ENCODE measurements around the gene SRSF8. TPM values are rescaled to one million over a fixed set of nuclear protein-coding genes. Genes with fewer than 3 reads are reported as not detected.

Gene SRSF8
- total RNA-seq, 3 donors from 2014 or later (not counting 1 experiment from before 2014, with no cell fraction given) = 40.0 to 51.8 (median 43.0) TPM

DNA sequence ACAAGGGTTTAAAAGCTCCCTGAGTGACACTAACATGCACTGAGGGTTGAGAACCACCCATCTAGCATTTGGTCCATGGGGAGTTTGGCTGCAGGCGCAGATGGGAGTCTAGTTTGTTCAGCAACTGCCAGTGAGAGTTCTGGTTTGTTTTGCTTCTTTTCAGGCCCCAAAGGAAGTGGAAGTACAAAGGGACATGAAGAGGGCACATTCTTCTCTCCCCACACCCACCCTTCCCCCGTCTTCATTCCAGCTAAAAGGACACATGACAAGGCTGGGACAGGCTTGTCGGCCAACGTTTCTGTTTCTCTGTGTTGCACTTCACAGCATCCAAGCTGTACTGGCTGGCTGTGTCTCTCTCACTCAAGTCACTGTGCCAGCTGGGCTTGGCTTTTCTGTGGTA, 14.7 kb downstream of the SRSF8 start:
- intact Hi-C loops (cut with micrococcal nuclease) = loop anchor here (5.0 kb wide), 1 partner anchor 711 kb away; the partner anchor contains the start of gene CEP57
- Mint-ChIP-seq H3K27ac (no peak overlapping the region), H3K4me3 (no peak overlapping the region), H3K4me1 (no peaks in the 10 kb centered on the region), H3K27me3 (ENCODE audit: low read depth in 2 of 2) (peaks cover 7 to 14% of the 10 kb centered on the region in 2 donors), H3K9me3 (no peaks in the 10 kb centered on the region), H3K36me3 (no peaks in the 10 kb centered on the region)
- 69% methylated on average over 4 of the region's 4 CpGs for WGBS (ENCODE audit: insufficient coverage)
- ATAC-seq = no peak
- Histone ChIP-seq H3K4me3 (ENCODE audit: low read length) (no peak overlapping the region), H3K27me3 (ENCODE audit: control insufficient read depth, insufficient read depth, low read length) (no peaks in the 10 kb centered on the region), H3K4me1 (ENCODE audit: control insufficient read depth, insufficient read depth, low read length) (no peaks in the 10 kb centered on the region), H3K27ac (ENCODE audit: low read length) (no peak overlapping the region), H3K36me3 (ENCODE audit: control insufficient read depth, insufficient read depth, low read length) (no peaks in the 10 kb centered on the region), H3K9me3 (ENCODE audit: control insufficient read depth, insufficient read depth, low read length) (no peaks in the 10 kb centered on the region)
- DNase-seq = no peak
- no peak for TF ChIP-seq CTCF (IDR thresholded peaks at IDR 0.05)

DNA sequence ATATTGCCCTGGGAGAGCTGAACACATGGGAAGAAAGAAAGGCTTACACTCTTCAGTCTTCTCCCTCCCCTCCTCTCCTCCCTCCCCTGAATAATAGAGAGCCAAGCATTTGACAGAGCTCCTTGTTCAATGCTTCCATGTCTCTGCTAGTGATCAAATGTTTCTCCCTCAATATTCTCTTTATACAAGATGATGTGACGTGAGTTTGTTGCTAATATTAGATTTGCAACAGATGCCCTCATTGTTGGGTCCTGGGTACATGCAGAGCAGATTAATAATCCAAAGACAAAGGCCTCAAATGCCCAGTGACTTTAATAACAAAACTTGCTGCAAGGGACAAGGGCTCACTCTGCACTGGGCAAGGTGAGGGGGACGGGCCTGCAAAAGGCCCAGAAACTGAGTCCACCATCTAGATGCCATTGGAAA, 15.9 kb downstream of the SRSF8 start:
- no peaks in the 10 kb centered on the region for H3K9me3 Mint-ChIP-seq
- H3K27me3 ChIP-seq (ENCODE audit: control insufficient read depth, insufficient read depth, low read length) = no peaks in the 10 kb centered on the region
- intact Hi-C loops (cut with micrococcal nuclease) = loop anchor here (5.0 kb wide), 1 partner anchor 710 kb away; the partner anchor contains the start of gene CEP57
- no peaks in the 10 kb centered on the region for H3K36me3 ChIP-seq (ENCODE audit: control insufficient read depth, insufficient read depth, low read length)
- no peaks in the 10 kb centered on the region for H3K4me1 Mint-ChIP-seq
- no peak for TF ChIP-seq CTCF (IDR thresholded peaks at IDR 0.05)
- no peaks in the 10 kb centered on the region for H3K36me3 Mint-ChIP-seq
- H3K4me3 Mint-ChIP-seq = no peak overlapping the region
- H3K9me3 ChIP-seq (ENCODE audit: control insufficient read depth, insufficient read depth, low read length) = no peaks in the 10 kb centered on the region
- peaks cover 7 to 11% of the 10 kb centered on the region in 2 donors for H3K27me3 Mint-ChIP-seq (ENCODE audit: low read depth in 2 of 2)
- WGBS (ENCODE audit: insufficient coverage) = 92% methylated on average over 2 of the region's 2 CpGs
- DNase-seq (no peak), ATAC-seq (no peak)
- no peak overlapping the region for H3K27ac ChIP-seq (ENCODE audit: low read length)
- H3K4me1 ChIP-seq (ENCODE audit: control insufficient read depth, insufficient read depth, low read length) = no peaks in the 10 kb centered on the region
- no peak overlapping the region for H3K27ac Mint-ChIP-seq
- no peak overlapping the region for H3K4me3 ChIP-seq (ENCODE audit: low read length)

GRCh38 chr11:95084509-95084908, 17.8 kb downstream of the SRSF8 start:
- intact Hi-C loops (cut with micrococcal nuclease) = loop anchor here (5.0 kb wide), 1 partner anchor 708 kb away; the partner anchor contains the start of gene CEP57
- H3K9me3 ChIP-seq (ENCODE audit: control insufficient read depth, insufficient read depth, low read length) = no peaks in the 10 kb centered on the region
- Mint-ChIP-seq H3K9me3 (no peaks in the 10 kb centered on the region), H3K36me3 (no peaks in the 10 kb centered on the region), H3K27ac (no peak overlapping the region), H3K4me1 (peaks cover 11 to 12% of the 10 kb centered on the region in 2 donors), H3K27me3 (ENCODE audit: low read depth in 2 of 2) (peaks cover 2 to 7% of the 10 kb centered on the region in 2 donors), H3K4me3 (no peak overlapping the region)
- no peaks in the 10 kb centered on the region for H3K27me3 ChIP-seq (ENCODE audit: control insufficient read depth, insufficient read depth, low read length)
- no peak for DNase-seq
- no peak for ATAC-seq
- TF ChIP-seq CTCF (IDR thresholded peaks at IDR 0.05) = no peak
- H3K4me1 ChIP-seq (ENCODE audit: control insufficient read depth, insufficient read depth, low read length) = peaks cover 12% of the 10 kb centered on the region
- no peak overlapping the region for H3K27ac ChIP-seq (ENCODE audit: low read length)
- H3K36me3 ChIP-seq (ENCODE audit: control insufficient read depth, insufficient read depth, low read length) = no peaks in the 10 kb centered on the region
- no peak overlapping the region for H3K4me3 ChIP-seq (ENCODE audit: low read length)

All from natural killer cell (primary cell).